Measurements from ENCODE around the gene PTPRK. TPM values are rescaled to one million over a fixed set of nuclear protein-coding genes. Genes with fewer than 3 reads are reported as not detected.

The PTPRK gene
- total RNA-seq, 1 experiment from 2014 or later: 34.2 TPM

DNA sequence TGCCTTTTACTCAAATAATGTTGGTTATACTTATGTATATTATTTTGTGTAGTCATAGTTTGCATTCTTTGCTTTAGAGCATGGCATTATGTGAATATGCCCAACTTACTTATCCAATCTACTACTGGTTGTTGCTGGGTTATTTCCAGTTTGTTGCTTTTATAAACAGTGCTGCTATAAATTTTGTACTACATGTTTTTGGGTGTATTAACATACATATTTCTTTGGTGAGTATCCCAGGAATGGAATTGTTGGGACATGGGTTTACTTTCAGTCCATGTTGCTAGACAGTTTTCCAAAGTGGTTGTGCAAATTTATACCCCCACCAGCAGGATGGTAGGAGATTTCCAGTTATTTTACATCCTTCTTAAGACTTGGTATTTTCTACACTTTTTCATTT lies 462.5 kb downstream of the PTPRK start:
- Histone ChIP-seq H2AFZ (ENCODE audit: low read depth, low read length, poor library complexity, severe bottlenecking) (no peak overlapping the region), H4K20me1 (ENCODE audit: insufficient read depth) (no peaks in the 10 kb centered on the region), H3K9me2 (ENCODE audit: insufficient read depth) (no peaks in the 10 kb centered on the region), H3K4me2 (ENCODE audit: low read length) (no peak overlapping the region), H3K36me3 (ENCODE audit: control insufficient read depth in 1 of 2, insufficient read depth in 2 of 2, low read length in 2 of 2) (no peaks in the 10 kb centered on the region), H3K27me3 (ENCODE audit: insufficient read depth, low read length) (no peaks in the 10 kb centered on the region), H3K79me2 (ENCODE audit: insufficient read depth, low read length) (no peaks in the 10 kb centered on the region), H3K4me1 (ENCODE audit: control insufficient read depth in 1 of 2, insufficient read depth in 2 of 2, low read length in 2 of 2) (no peaks in the 10 kb centered on the region), H3K9me3 (ENCODE audit: control insufficient read depth in 1 of 2, insufficient read depth in 1 of 2, low read depth in 1 of 2, low read length in 2 of 2) (no peaks in the 10 kb centered on the region), H3K27ac (ENCODE audit: low read depth, low read length) (no peak overlapping the region), H3K4me3 (replicated peaks in 1 of 2; ENCODE audit: low read depth in 1 of 2, low read length in 2 of 2) (no peak overlapping the region), H3K9ac (ENCODE audit: low read length) (no peak overlapping the region)
- POLR2A ChIA-PET: no interaction called here
- ATAC-seq (no peak), DNase-seq (ENCODE audit: low read depth, low spot score) (no peak)
- RAD21 ChIA-PET (ENCODE audit: low non-redundant PET in 1 of 2, low total read pairs in 2 of 2, uncharacterized antibody in 2 of 2, unreplicated experiment in 2 of 2): no interaction called here
- intact Hi-C loops (cut with micrococcal nuclease): no loop called here
- CTCF ChIA-PET: no interaction called here
- BruUV-seq (replicated peaks): no TSS peak
- TF ChIP-seq ZNF274 (IDR thresholded peaks at IDR 0.05; ENCODE audit: low read depth, low read length): no peak
- TF ChIP-seq RAD21 (IDR thresholded peaks at IDR 0.05; ENCODE audit: low read depth): no peak
- no peak for TF ChIP-seq POLR2A (IDR thresholded peaks at IDR 0.05; ENCODE audit: borderline replicate concordance, extremely low read depth, insufficient read depth, insufficient read length)
- no peak for TF ChIP-seq CEBPB (IDR thresholded peaks at IDR 0.05; ENCODE audit: low read depth)
- TF ChIP-seq, protein P1, sequence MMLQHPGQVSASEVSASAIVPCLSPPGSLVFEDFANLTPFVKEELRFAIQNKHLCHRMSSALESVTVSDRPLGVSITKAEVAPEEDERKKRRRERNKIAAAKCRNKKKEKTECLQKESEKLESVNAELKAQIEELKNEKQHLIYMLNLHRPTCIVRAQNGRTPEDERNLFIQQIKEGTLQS (IDR thresholded peaks at IDR 0.05): no peak
- no peak for TF ChIP-seq ELF1 (IDR thresholded peaks at IDR 0.05; ENCODE audit: borderline replicate concordance, low read depth)
- TF ChIP-seq CBX3 (IDR thresholded peaks at IDR 0.05; ENCODE audit: low read depth): no peak
- TF ChIP-seq CTCF (IDR thresholded peaks at IDR 0.05 in 2 of 3, conservative IDR thresholded peaks at IDR 0.05 in 1 of 3; ENCODE audit: borderline replicate concordance in 1 of 3, insufficient read depth in 1 of 3, low read depth in 2 of 3, low read length in 2 of 3): no peak
- TF ChIP-seq EZH2phosphoT487 (IDR thresholded peaks at IDR 0.05; ENCODE audit: borderline replicate concordance): no peak
- TF ChIP-seq FOSL1 (IDR thresholded peaks at IDR 0.05; ENCODE audit: low read depth): no peak
- TF ChIP-seq EGR1 (IDR thresholded peaks at IDR 0.05; ENCODE audit: low read depth): no peak
- TF ChIP-seq REST (IDR thresholded peaks at IDR 0.05; ENCODE audit: low read depth): no peak
- no peak for TF ChIP-seq SIN3A (IDR thresholded peaks at IDR 0.05; ENCODE audit: low read depth)
